ENCODE data around the gene DIABLO.

DNA sequence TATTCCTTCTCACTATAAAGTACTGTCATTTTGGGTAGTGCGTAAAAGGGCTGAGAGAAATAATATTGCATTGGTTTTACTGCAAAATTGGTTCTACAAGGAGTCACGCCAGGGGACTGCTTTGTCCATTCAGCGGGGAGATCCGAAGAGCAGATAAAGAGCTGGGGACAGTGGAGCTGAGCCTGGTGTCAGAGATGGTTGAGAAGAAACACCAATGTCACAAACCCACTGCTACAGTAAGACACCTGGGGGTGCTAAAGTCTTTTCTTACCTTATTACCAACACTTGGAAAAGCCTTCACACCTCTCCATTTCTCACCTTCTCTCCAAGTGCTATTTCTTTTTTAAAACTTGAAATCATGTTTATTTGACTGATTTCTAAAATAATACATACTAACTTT, 66.0 kb downstream of the DIABLO start:
- TF ChIP-seq TAF1 (IDR thresholded peaks at IDR 0.05; ENCODE audit: low read depth): no peak
- TF ChIP-seq EP300 (IDR thresholded peaks at IDR 0.05; ENCODE audit: borderline replicate concordance): no peak
- no peak for TF ChIP-seq CREB1 (IDR thresholded peaks at IDR 0.05; ENCODE audit: low read depth)
- peak; percentile 51 for TF ChIP-seq RAD21 (IDR thresholded peaks at IDR 0.05; ENCODE audit: low read depth)
- TF ChIP-seq EGR1 (IDR thresholded peaks at IDR 0.05): no peak
- no peak for TF ChIP-seq ZBTB7A (IDR thresholded peaks at IDR 0.05; ENCODE audit: low read depth)
